ENCODE results near the gene NPVF.

DNA sequence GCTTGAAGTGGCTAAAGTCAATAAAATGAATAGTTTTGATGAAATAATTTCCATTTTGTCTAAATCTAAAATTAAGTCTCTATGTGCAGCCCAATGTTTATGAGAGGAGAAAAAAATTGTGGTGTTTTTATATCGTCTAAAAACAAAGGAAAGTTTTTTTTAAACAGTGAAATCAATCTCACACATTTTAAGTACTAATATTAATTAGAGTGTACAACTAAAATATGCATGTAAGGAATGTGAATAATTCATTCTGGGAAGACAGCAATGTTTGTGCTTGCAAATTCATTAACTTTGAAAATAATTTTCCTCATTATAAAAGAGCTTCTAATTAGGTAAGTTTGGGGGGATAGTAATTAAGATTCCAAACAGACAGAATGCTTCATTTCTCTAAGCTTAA lies at the start of gene NPVF:
- TF ChIP-seq EZH2 (IDR thresholded peaks at IDR 0.05; ENCODE audit: low read length, unreplicated experiment) (no peak), EZH2phosphoT487 (IDR thresholded peaks at IDR 0.05; ENCODE audit: borderline replicate concordance, low read length) (no peak)
- TF ChIP-seq, protein P1, sequence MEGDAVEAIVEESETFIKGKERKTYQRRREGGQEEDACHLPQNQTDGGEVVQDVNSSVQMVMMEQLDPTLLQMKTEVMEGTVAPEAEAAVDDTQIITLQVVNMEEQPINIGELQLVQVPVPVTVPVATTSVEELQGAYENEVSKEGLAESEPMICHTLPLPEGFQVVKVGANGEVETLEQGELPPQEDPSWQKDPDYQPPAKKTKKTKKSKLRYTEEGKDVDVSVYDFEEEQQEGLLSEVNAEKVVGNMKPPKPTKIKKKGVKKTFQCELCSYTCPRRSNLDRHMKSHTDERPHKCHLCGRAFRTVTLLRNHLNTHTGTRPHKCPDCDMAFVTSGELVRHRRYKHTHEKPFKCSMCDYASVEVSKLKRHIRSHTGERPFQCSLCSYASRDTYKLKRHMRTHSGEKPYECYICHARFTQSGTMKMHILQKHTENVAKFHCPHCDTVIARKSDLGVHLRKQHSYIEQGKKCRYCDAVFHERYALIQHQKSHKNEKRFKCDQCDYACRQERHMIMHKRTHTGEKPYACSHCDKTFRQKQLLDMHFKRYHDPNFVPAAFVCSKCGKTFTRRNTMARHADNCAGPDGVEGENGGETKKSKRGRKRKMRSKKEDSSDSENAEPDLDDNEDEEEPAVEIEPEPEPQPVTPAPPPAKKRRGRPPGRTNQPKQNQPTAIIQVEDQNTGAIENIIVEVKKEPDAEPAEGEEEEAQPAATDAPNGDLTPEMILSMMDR (conservative IDR thresholded peaks at IDR 0.05; ENCODE audit: low read depth, low read length) = no peak
